ENCODE measurements around the gene TOE1. TPM values are rescaled to one million over a fixed set of nuclear protein-coding genes. Genes with fewer than 3 reads are reported as not detected.

Gene TOE1
- total RNA-seq, 1 experiment from 2014 or later: 18.2 TPM

GRCh38 chr1:45314266-45314665 is 25.7 kb upstream of the TOE1 start:
- H3K4me2 ChIP-seq (ENCODE audit: low read length): no peak overlapping the region
- no peak overlapping the region for H3K9ac ChIP-seq (ENCODE audit: low read length)
- no peak overlapping the region for H3K4me3 ChIP-seq (ENCODE audit: low read length)
- no TSS peak for BruUV-seq (replicated peaks)
- ATAC-seq (peak; percentile 29; the same call in 1 of the 2 replicates), DNase-seq (no peak)
- TF ChIP-seq, protein P1, sequence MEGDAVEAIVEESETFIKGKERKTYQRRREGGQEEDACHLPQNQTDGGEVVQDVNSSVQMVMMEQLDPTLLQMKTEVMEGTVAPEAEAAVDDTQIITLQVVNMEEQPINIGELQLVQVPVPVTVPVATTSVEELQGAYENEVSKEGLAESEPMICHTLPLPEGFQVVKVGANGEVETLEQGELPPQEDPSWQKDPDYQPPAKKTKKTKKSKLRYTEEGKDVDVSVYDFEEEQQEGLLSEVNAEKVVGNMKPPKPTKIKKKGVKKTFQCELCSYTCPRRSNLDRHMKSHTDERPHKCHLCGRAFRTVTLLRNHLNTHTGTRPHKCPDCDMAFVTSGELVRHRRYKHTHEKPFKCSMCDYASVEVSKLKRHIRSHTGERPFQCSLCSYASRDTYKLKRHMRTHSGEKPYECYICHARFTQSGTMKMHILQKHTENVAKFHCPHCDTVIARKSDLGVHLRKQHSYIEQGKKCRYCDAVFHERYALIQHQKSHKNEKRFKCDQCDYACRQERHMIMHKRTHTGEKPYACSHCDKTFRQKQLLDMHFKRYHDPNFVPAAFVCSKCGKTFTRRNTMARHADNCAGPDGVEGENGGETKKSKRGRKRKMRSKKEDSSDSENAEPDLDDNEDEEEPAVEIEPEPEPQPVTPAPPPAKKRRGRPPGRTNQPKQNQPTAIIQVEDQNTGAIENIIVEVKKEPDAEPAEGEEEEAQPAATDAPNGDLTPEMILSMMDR (conservative IDR thresholded peaks at IDR 0.05; ENCODE audit: low read depth, low read length): no peak
- TF ChIP-seq EZH2phosphoT487 (IDR thresholded peaks at IDR 0.05; ENCODE audit: borderline replicate concordance, low read length) (no peak), EZH2 (IDR thresholded peaks at IDR 0.05; ENCODE audit: low read length, unreplicated experiment) (no peak)
- peak overlapping the region; percentile 56 for H2AFZ ChIP-seq (ENCODE audit: low read length)
- H3K27me3 ChIP-seq (ENCODE audit: low read length): no peaks in the 10 kb centered on the region
- no peaks in the 10 kb centered on the region for H3K79me2 ChIP-seq (ENCODE audit: low read length)
- POLR2A ChIA-PET (ENCODE audit: unreplicated experiment): interaction anchor here (0.8 kb wide), 1 partner anchor 11 kb away, joined by 3 read pairs; no protein-coding TSS in a partner anchor
- no peaks in the 10 kb centered on the region for H3K9me2 ChIP-seq (replicated peaks; ENCODE audit: low read length)
- no peaks in the 10 kb centered on the region for H3F3A ChIP-seq (ENCODE audit: low read length, unreplicated experiment)
- H3K27ac ChIP-seq (ENCODE audit: low read length): no peak overlapping the region
- CTCF ChIA-PET: interaction anchor here (1.2 kb wide), 1 partner anchor 11 kb away, joined by 5 read pairs; no protein-coding TSS in a partner anchor
- intact Hi-C loops (cut with micrococcal nuclease): no loop called here
- no peaks in the 10 kb centered on the region for H3K9me3 ChIP-seq (ENCODE audit: low read length)
- no peaks in the 10 kb centered on the region for H3K36me3 ChIP-seq (ENCODE audit: low read depth, low read length)
- H4K20me1 ChIP-seq (ENCODE audit: low read length): no peaks in the 10 kb centered on the region
- H3K4me1 ChIP-seq (ENCODE audit: insufficient read depth, low read length): peaks cover 4% of the 10 kb centered on the region; the same call in 1 of the 2 replicates

- CTCF ChIA-PET: no interaction called here
- intact Hi-C loops (cut with micrococcal nuclease): no loop called here
- TF ChIP-seq, protein P1 (conservative IDR thresholded peaks at IDR 0.05; ENCODE audit: low read depth, low read length): no peak
- no peak for TF ChIP-seq EZH2phosphoT487 (IDR thresholded peaks at IDR 0.05; ENCODE audit: borderline replicate concordance, low read length)
- TF ChIP-seq EZH2 (IDR thresholded peaks at IDR 0.05; ENCODE audit: low read length, unreplicated experiment): no peak
- no peak overlapping the region for H2AFZ ChIP-seq (ENCODE audit: low read length)
- peaks cover 4% of the 10 kb centered on the region; the same call in 1 of the 2 replicates for H3K4me1 ChIP-seq (ENCODE audit: insufficient read depth, low read length)
- H3K9me3 ChIP-seq (ENCODE audit: low read length): no peaks in the 10 kb centered on the region
- H3K4me3 ChIP-seq (ENCODE audit: low read length): no peak overlapping the region
- no peaks in the 10 kb centered on the region for H3K36me3 ChIP-seq (ENCODE audit: low read depth, low read length)
- no peaks in the 10 kb centered on the region for H3K27me3 ChIP-seq (ENCODE audit: low read length)
- H3K27ac ChIP-seq (ENCODE audit: low read length): no peak overlapping the region
- POLR2A ChIA-PET (ENCODE audit: unreplicated experiment): no interaction called here
- DNase-seq: no peak
- ATAC-seq: no peak
- H3K79me2 ChIP-seq (ENCODE audit: low read length): no peaks in the 10 kb centered on the region
- no TSS peak for BruUV-seq (replicated peaks)
- no peaks in the 10 kb centered on the region for H4K20me1 ChIP-seq (ENCODE audit: low read length)
- H3K9ac ChIP-seq (ENCODE audit: low read length): no peak overlapping the region
- no peaks in the 10 kb centered on the region for H3K9me2 ChIP-seq (replicated peaks; ENCODE audit: low read length)
- no peak overlapping the region for H3K4me2 ChIP-seq (ENCODE audit: low read length)
- H3F3A ChIP-seq (ENCODE audit: low read length, unreplicated experiment): no peaks in the 10 kb centered on the region
These were observed 22.8 kb upstream of the TOE1 start for GRCh38 chr1:45317166-45317565.

DNA sequence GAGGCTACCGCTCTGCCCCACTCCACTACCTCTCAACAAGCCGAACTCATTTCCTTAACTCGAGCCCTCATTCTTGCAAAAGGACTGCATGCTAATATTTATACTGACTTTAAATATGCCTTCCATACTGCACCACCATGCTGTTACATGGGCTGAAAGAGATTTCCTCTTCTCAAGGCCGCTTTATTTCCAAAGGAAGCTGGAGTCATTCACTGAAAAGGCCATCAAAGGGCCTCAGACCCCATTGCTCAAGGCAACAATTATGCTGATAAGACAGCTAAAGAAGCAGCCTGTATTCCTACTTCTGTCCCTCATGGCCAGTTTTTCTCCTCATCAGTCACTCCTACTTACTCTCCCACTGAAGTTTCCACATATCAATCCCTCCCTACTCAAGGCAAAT is 20.2 kb upstream of the TOE1 start:
- DNase-seq (no peak), ATAC-seq (no peak)
- Histone ChIP-seq H3K36me3 (ENCODE audit: low read depth, low read length) (no peaks in the 10 kb centered on the region), H2AFZ (ENCODE audit: low read length) (no peak overlapping the region), H3K27me3 (ENCODE audit: low read length) (no peaks in the 10 kb centered on the region), H3K79me2 (ENCODE audit: low read length) (no peaks in the 10 kb centered on the region), H3K4me1 (ENCODE audit: insufficient read depth, low read length) (no peaks in the 10 kb centered on the region), H3K9me2 (replicated peaks; ENCODE audit: low read length) (no peaks in the 10 kb centered on the region), H3K4me2 (ENCODE audit: low read length) (no peak overlapping the region), H3K9me3 (ENCODE audit: low read length) (no peaks in the 10 kb centered on the region), H3F3A (ENCODE audit: low read length, unreplicated experiment) (no peaks in the 10 kb centered on the region), H4K20me1 (ENCODE audit: low read length) (no peaks in the 10 kb centered on the region), H3K9ac (ENCODE audit: low read length) (no peak overlapping the region), H3K4me3 (ENCODE audit: low read length) (no peak overlapping the region), H3K27ac (ENCODE audit: low read length) (no peak overlapping the region)
- no TSS peak for BruUV-seq (replicated peaks)
- ChIA-PET POLR2A (ENCODE audit: unreplicated experiment) (no interaction called here), CTCF (no interaction called here)
- TF ChIP-seq EZH2phosphoT487 (IDR thresholded peaks at IDR 0.05; ENCODE audit: borderline replicate concordance, low read length) (no peak), EZH2 (IDR thresholded peaks at IDR 0.05; ENCODE audit: low read length, unreplicated experiment) (no peak)
- TF ChIP-seq, protein P1 (conservative IDR thresholded peaks at IDR 0.05; ENCODE audit: low read depth, low read length): no peak
- intact Hi-C loops (cut with micrococcal nuclease): no loop called here
